ENCODE measurements around the gene KRTAP19-8. TPM values are rescaled to one million over a fixed set of nuclear protein-coding genes. Genes with fewer than 3 reads are reported as not detected.

Gene KRTAP19-8, protein sequence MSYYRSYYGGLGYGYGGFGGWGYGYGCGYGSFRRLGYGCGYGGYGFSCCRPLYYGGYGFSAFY
- total RNA-seq = not detected in 2 replicates

DNA sequence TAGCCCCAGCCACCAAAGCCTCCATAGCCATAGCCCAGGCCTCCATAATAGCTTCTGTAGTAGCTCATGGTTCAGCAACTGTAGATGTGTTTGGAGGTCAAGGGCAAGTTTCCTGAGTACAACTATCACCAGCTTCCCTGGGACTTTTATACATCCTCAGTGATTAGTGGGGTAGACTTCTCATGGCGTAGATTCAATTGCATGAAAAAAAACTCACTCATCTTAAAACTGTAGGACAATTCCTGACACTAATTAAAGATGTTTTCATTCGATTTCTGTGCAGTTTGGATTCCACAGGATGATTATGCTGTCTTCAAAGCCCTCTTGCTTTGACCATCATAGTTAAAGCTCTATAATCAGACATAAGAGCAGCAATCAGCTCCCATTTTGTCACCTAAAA is at the start of gene KRTAP19-8:
TSS of gene KRTAP19-8 (minus strand) at position 101 of the 400 bp plus-strand sequence. CDS start at position 68, 33 bp downstream.
- no peak for DNase-seq

DNA sequence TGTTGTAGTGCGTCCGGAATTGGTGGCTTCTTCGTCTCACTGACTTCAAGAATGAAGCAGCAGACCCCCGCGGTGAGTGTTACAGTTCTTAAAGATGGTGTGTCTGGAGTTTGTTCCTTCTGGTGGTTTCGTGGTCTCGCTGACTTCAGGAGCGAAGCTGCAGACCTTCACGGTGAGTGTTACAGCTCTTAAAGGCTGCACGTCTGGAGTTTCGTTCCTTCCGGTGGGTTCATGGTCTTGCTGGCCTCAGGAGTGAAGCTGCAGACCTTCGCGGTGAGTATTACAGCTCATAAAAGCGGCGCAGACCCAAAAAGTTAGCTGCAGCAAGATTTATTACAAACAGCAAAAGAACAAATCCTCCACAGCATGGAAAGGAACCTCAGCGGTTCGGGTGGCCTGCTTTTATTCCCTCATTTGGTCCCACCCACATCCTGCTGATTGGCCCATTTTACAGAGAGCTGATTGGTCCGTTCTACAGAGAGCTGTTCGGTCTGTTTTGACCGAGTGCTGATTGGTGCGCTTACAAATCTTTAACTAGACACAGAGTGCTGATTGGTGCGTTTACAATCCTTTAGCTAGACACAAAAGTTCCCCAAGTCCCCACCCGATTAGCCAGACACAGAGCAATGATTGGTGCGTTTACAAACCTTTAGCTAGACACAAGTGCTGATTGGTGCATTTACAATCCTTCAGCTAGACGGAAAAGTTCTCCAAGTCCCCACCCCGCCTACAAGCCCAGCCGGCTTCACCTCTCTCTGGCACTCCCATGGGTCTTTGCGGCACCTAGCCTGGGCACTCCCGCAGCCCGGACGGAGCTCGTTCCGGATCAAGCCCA is 49.6 kb upstream of the KRTAP19-8 start:
- no peak for DNase-seq

DNA sequence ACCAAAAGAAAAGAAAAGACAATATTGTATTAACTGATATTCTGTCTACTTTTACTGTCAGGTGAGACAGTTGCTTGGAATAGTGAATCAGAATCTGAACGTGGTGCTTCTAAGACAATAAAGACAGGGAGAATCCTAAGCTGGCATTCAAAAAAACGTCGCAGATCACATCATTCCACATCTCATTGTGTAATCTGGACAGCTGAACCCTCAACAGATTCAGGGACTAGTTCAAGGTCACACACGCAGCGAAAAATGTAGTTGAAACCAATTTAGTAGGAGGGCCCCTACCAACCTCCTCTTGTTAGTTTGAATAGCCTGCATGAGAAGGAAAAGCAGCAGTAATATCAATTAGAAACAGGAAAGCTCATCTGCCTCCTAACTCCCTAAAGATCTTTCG is 46.4 kb upstream of the KRTAP19-8 start:
- DNase-seq = no peak

DNA sequence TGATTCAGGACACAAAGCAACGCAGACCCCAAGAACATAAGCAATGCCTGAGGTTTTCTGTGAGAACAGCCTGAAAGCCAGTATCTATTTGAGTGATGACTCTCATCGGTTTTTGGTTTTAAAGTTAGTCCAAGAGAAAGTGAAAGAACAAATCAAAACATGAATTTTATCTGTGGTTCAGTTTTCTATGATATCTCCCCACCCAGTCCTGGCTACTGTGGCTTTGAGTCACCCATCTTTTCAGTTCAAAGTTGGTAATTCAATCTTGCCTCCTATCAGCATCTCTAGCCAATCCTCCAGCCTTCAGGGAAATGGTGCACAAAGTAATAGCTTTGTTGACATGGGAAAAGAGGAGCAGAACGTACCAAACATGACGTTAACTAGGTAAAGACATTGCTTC is 40.5 kb upstream of the KRTAP19-8 start:
- no peak for DNase-seq

DNA sequence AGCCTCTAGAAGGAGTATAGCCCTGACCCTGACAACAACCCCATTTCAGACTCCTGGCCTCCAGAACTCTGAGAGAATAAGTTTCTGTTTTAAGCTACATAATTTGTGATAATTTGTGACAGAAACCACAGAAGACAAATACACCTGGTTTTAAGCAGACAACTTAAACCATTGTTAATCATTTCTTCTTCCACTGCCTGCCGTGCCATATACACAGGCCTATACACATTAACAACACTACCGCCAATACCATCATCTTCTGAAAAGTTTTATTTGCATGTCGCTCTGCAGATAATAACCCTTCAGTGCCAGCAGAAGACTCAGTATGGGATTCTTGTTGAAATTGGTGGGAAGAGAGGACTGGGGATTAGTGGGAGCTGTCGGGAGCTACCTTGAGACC is 39.9 kb upstream of the KRTAP19-8 start:
- DNase-seq = no peak

DNA sequence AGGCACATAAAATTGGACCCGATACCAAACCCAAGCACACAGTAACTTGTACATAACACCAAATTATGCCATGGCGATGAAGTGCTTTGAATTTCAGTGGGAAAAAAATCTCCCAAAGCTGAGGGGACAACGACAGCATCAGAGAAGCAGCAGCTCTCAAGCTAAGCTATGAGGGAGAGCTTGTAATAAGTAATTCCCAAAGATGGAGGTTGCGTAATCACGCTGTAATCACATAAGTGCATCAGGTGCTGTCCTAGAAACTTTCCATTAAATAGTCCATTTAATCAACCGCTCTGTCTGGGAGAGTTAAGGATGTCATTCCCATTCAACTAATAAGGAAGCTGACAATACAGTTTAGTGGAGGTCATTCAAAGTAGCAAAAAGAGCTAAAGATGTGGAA is 37.6 kb upstream of the KRTAP19-8 start:
- no peak for DNase-seq

DNA sequence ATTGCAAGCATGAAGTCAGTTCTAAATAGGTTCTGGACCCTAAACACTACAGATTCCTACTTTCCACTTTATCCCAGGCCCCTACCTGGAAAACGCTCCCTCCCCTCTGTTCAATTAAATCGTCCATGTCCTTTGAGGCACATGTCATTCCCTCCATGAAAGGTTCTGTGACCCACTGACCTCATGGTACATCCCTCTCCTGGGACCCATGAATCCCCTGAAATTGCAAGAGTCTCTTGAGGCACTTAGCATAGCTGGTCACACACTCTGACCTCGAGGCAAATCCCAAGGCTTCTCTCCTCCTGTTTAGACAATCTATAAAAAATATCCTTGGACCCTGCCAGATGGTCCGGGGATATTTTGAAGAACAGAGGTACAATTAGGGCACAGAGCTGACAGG is 34.3 kb upstream of the KRTAP19-8 start:
- no peak for DNase-seq

DNA sequence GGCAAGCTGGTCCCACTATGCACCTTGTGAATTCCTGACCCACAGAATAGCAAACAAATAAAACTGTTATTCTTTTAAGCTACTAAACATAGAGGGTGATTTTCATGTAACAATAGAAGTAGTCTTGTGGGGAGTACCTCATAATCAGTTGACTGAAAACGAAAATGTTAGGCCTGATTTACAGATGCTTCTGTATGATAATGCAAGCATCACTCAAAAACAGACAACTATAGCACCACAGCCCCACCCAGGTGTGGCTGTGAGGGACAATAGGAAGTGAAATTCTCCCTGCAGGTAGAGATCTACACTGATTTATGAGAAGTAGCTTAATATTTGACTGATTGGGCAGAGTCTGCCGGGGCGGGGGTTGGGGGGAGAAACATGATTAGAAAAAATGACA is 26.5 kb upstream of the KRTAP19-8 start:
- no peak for DNase-seq

DNA sequence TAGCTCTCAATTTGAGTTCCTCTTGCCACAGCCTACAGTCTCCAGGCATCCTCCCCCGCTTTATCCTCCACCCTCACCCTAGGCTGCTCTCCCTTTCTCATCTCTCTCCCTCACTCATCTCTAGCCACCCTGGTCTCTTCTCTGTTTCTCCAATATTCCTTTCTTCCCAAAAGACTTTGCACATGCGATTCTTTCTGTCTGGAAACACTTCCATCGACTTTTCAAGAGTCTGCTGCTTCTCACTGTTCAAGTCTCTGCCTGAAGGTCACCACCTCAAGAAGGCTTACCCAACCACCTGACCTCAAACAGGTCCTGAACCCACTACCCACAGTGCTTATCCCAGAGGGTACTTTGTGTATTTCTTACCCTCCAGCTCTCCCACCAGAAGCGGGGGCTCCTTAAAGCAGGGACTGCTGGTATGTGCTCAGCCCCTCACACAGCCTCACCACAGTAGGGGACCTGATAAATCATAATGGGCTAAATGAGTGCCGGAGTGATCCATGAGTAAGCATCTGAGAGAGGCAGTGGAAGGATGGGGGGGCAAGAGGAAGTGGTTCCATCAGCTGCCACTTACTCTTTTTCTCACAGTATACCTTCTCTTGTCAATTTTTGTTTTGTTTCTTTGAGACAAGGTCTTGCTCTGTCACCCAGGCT is 14.3 kb upstream of the KRTAP19-8 start:
- DNase-seq = no peak

DNA sequence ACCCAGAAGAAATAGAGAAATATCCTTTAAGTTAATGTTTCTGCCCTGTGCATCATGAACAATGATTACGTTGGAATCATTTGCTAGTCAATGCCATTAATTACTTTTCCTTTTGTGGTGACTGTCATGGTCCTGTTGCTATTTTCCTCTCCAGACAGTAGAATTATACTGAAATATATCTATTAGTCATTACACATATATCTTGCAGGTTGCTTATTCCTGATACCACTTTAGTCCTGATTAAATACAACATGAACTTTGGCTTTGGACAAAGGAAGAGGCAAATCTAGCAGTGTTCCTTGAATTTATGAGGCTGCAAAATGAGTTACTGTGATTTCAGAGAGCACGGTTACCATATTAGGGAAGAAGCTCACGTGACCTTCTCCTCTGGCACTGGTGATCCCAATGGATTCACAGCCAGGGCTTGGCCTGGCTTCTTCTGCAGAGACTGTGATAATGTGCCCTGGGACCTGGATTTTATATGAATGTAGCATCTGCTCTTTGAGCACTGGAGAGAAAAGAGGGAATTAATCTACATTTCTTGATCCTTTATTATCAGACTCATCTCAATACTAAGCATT is 12.4 kb upstream of the KRTAP19-8 start:
- DNase-seq = no peak

DNA sequence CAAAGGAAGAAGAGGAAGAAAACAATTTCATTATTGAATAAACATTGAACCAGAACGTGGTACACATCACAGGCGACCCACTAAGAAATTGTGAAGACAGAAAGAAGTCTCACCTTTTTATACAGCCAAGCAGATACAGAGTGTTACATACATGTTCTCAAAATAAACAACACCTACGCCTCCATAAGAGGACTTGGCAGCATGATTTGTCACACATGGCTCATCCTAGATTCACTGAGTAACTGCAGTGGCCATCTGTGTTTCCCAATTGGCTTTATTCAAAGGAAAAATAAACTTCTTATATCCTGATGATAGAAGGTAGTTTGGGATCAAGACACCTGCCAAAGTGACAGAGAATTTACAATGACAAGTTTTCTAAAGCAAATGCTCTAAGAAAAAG is 7.6 kb upstream of the KRTAP19-8 start:
- no peak for DNase-seq

DNA sequence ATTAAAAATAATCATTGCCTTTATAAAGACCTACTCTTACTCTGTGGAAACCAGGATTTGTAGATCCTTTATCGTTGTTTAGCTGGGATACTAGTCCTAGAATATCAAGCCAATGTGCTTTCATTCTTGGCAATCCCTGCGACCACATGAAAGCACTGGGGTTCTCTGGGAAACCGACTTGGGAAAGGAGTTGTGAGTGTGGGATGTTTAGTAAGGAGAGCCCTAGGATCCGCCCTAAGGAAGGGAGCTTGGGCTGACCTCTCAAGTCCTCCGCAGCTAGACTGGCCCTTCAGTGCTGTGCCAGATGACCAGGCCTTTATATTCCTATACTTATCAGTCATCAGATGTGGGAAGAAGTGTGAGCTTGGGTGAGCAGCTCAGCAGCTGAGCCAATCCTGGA is 5.2 kb upstream of the KRTAP19-8 start:
- DNase-seq = no peak

DNA sequence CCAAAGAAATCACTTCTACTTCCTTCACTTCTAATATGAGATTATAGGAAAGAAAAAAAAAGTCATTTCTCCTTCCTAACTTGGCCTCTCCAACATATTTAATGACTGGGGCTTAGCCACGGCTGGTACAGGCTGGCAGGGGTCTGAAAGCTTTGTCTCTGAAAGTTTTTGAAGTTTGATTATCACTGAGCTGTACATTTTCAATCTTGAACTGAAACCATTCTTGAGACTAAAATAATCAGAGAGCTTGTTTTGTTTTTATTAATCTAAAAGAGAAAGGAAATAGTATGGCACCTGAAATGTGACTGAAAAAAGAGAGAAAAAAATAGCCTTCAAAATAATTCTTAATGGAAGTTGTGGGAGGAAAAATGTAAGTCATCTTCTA is 3.8 kb upstream of the KRTAP19-8 start:
- DNase-seq = no peak

DNA sequence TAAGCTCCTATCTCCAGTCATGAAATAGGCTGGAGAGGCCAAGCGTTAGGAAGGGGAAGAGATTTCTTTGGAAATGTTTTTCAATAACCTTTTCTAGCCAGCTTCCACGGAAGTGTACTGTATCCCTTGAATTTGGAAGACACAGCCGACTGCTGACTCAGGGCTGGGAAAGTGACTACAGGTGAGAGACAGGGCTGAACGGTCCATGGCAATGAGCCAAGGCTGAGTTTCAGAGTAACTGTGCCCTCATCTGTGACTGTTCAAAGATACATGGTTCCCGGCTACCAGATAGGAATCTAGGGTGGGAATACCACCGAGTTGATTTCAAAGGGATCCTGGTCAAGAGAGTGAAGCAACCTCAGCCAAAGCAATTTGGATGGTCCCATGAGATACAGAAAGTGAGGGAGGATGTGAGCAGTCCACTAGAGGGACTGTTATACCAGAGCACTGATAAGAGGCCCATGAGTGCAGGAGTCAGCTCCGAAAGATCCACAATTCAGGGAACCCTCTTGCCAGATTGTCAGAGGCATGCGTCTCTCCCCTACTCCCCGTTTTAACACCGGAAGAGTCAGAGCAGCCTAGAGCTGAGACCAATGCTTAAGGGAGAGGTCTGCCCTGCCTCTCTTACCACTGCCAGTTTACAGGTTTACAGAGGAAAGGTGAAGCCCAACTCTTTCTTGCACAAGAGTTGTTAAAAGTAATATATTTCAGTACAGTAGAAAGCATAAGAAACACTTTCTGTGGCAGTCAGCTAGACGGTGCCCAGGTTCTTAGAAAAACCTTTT is 3.2 kb upstream of the KRTAP19-8 start:
- DNase-seq = no peak

DNA sequence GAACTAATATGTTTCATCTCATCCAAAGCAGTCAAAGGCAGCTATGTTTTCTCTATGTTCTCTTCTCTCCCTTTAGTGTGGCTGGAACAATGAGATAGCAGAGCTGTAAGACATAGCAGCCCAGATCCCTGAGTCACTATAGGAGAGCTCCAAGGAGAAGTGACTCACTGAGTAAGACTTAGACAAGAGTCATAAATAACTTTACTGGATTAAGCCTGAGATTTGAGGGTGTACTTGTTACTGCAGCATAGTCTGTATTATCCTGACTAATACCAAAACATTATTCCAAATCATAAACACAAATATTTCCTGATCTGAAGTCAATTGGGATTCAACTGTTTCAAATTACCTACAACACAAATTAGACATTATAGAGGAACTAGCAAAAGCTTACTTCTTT is 3.9 kb downstream of the KRTAP19-8 start:
- no peak for DNase-seq

DNA sequence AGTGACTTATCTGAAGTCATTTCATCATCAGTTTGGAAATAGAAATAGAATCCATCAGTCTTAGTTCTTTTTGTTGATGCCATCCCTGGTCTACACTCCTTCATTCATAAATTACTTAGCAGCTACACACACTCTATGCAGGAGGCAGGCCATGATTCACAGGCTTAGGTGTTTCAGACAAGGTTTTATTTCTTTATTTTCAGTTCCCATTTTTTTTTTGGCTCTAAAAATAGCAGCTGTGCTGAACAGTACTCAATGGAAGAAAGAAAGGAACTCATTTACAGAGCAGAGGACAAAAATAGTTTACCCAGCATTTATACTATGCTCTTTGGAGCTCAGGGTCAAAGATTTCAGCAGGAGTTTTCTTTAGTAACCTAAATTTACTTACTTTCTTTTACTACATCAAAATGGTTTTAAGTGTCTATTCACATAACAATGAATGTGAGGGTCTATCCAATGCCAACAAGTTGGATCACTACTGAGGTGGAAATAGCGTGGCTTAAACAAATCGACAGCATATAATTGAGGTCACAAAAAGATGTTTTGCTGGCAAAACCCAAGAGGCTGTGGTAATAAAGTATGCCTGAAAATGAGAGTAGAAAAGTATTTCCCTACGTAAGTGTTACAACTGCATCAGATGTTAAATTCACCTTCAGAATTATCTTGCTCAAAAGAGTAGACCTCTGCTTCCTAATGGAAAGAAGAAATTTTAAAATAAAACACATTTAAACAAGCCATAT is 7.7 kb downstream of the KRTAP19-8 start:
- DNase-seq = no peak

DNA sequence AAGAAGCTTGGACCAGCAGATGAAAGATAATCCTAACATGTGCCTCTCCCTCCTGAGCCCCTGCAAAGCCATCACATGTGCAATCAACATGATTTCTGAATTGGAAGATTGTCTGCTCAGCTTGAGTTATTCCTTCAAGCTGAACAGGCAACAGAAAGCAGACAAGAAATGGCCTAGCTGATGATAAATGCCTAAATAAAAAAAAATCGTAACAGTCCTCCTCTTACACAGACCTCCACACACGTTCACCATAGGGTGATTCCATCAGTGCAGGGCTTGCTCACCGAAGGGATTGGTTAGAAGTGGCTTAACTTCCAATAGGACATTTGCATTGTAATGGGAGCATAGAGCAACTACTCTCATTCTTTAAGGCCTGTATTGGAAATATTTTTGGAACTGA is 14.6 kb downstream of the KRTAP19-8 start:
- no peak for DNase-seq

DNA sequence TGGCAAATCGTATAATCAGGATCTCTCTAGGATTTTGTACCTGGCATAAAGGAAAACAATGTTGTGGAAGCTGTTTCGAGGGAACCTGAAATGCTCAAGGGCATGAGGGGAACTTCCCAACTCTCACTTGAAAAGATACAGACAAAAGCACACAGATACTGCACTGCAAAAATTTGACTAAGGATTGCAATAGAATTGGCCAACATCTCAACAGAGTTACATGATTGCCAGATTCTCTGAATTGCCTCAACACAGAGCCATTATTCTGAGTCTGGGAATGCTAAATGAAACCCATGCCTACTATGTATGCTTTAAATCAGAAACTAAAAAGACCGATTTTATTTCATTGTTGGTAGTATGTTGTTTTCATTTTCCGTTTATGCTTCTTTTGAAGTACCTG is 16.0 kb downstream of the KRTAP19-8 start:
- no peak for DNase-seq

DNA sequence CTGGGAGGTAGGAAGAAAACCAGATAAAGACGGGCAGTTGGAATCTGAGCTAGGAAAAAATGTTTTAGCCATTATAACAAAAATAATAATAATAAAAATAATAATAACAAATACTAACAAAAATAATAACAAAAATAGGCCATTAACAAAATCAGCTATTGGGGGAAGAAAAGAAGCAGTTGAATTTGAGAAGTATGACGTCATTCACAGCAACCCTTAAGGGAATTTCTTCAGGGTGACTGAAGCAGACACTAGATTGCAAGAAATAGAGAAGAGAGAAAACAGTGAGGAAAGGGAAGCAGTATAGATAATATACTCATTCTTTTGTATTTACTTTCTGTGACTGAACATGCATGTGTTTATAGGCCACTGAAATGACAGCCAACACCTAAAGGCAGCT is 20.0 kb downstream of the KRTAP19-8 start:
- DNase-seq = no peak

DNA sequence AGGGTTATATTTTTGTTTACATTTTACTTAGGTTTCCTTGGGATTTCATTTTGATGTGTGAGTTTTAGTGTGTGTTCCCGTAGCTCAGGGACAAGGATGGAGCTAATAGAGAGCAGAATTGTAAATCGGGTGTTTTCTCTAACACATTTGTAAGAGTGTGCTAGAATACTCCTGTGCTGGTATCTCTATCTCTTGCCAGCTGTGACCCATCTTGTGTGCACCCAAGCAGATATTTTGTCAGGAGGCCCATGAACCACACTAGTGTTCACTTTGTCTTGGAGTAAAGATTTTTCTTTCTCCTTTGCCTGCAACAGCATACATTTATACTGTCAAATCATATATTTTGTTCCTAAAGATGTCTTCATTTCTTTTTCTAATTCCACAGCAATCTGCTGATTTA is 23.4 kb downstream of the KRTAP19-8 start:
- no peak for DNase-seq

DNA sequence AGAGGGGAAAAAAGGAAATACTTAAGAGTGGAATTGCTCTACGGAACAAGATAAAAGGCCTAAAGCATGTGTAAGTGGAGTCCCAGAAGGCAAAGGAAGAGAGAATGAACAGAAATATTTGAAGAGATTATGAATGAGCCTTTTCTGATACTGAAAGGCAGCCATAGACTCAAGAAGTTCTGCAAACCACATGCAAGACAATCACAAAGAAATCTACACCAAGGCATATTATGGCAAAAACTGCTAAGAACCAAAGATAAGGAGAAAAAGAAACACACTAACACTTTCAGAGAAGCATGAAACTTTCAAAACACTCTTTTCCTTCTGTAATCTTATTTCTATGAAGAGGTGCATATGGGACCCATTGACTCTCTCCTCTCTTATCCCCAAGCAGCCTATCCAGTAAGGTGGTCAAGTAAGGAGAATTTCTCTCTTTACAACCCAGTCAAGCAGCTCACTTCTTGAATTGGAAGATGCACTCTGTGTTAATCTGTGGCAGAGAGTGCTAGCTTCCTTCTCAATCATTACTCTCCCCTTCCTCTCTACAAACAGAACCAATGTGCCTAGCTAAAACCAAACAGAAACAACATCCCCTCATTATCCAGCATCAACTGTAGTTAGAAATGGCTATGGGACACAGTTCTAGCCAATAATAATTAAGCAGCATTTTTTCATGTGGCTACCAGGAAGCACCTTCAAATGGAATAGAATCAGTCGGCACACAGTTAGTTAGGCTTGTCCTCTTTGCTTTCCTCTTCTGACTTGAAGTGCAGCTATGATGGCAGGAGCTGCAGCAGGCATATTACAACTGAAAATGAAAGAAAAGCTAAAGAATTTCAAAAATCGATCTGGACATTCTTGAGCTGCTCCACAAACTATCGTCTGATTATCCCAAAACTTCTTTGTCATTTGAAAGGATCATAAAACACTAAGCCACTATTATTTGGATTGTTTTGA is 25.9 kb downstream of the KRTAP19-8 start:
- DNase-seq = no peak
